Measurements from ENCODE around the gene NIPA2.

The NIPA2 gene

DNA sequence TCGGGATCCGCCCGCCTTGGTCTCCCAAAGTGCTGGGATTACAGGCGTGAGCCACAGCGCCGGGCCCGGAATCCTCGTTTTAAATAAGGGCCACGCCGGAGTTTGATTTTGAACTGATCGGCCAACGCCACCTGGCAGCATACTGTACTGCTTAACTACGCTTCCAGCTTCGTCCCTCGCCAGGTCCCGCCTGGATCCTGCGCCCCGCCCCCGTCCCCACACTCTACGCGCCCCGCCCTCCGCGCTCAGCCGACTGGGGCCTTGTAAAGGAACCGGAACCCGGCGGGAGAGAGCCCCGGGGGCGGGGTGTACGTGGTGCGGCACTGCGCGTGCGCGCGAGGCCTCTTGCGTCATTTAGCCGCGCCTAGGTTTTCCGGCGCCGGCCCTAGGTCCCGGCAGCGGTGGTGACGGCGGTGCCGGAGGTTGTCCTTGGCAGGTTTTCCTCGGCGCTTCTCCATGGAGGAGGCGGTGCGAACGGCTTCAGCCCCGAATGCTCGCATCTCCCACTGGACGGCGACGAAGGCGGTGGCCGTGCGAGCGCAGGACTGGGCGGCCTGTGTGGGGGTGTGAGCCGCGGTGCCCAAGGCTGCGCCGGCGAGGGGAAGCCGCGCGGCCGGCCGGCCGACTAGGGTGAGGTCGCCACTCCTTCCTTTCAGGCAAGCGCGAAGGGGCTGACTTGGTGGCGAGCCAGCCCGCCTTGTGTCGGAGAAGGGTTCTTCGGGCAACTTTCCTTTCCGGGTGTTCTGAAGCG is at the start of gene NIPA2:
TSS of gene NIPA2 (plus strand) at position 375 of the 751 bp plus-strand sequence. CDS start 13,066 bp downstream, outside the sequence.
- TF ChIP-seq GATA3 (IDR thresholded peaks at IDR 0.05; ENCODE audit: low read depth, low read length) (no peak), GATA2 (IDR thresholded peaks at IDR 0.05; ENCODE audit: low read depth, low read length) (no peak)

DNA sequence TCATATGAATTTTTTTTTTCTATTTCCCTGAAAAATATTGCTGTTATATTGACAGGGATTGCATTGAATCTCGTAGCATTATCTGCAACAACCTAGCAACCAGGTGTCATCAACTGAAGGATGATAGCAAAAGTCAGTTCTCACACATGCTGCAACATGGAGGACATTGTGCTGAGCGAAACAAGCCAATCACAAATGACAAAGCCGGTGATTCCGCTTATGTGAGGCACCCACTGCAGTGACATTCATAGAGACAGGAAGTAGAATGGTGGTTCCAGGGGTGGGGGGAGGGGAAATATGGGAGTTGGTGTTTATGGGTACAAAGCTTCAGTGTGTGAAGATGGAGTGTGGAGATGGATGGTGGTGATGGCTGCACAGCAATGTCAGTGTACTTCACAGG is 44.4 kb upstream of the NIPA2 start:
- TF ChIP-seq GATA3 (IDR thresholded peaks at IDR 0.05; ENCODE audit: low read depth, low read length) (no peak), GATA2 (IDR thresholded peaks at IDR 0.05; ENCODE audit: low read depth, low read length) (no peak)

DNA sequence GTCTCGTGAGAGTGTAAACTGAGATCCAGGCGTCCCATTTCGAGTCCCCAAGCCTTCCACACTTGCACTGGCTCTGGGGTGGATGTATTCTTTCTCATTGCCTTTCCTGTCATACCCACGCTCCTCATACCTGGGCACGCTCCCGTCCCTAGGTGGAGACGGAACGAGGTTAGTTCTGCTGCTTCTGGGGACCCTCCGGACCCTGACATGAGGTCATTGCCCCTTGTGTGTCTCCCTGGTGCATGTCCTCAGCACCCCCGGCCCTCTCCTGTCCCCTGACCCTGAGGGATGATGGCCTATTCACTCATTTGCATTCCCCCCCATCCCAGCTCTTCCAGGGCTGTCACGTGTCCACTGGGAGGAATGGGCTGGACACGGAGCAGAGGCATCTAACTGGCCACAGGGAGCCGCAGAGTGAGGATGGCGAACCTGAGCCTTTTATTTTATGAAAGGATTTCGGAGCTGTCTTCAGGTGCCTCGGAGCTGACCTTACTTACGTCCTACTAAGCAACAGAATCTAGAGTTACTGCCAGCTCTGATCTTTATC is 43.8 kb upstream of the NIPA2 start:
- no peak for TF ChIP-seq GATA2 (IDR thresholded peaks at IDR 0.05; ENCODE audit: low read depth, low read length)
- TF ChIP-seq GATA3 (IDR thresholded peaks at IDR 0.05; ENCODE audit: low read depth, low read length) = no peak

DNA sequence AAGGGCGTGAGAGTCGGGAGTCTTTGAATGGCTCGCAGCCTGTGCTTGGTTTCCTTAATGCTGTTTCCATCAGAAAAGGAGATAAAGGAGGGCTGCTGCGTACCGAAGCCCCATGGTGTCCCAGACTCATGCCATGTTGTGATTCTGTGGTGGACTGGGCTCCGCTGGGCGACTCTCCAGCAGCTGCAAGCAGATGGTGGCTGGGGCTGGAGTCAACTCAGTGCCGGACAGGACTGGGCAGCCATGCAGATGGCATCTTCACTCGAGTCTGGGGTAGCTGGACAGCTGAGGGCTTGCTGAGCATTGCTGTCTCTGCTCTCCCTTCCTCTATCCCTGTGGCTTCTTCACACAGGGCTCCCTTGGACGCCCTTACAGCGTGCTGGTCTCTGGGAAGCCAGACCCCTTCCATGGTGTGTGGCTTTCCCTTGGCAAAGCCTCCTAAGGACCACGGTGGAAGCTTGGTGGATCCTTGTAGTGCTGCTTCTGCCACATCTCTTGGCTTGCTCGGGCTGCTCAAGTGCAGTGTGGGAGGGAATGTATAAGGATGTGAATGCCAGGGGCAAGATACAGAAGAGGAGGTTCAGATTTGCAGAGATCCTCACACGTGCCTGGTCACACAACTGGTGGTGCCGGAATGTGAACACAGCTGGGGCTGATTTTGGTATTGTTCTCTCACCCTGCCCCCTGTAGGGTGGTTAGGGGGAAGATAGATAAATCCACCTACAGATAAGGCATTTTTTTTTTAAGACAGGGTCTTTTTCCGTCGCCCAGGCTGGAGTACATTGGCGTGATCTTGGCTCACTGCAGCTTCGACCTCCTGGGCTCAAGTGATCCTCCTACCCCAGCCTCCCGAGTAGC is 43.0 kb upstream of the NIPA2 start:
- TF ChIP-seq GATA3 (IDR thresholded peaks at IDR 0.05; ENCODE audit: low read depth, low read length) (no peak), GATA2 (IDR thresholded peaks at IDR 0.05; ENCODE audit: low read depth, low read length) (no peak)

DNA sequence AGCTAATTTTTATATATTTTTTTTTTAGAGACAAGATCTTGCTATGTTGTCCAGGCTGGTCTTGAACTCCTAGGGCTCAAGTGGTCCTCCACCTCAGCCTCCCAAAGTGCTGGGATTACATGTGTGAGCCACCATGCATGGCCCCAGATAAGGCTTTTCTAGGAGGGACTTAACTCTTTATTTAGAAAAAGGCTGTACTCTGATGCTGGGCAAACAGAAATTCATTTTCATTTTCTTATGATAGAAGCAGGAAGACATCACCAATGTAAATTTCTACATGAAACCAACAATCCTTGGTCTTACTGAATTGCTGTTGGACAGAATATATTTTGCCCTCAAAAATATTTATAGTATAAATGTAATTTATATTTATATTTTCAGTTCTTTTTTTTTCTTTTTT is 42.4 kb upstream of the NIPA2 start:
- TF ChIP-seq GATA2 (IDR thresholded peaks at IDR 0.05; ENCODE audit: low read depth, low read length) (no peak), GATA3 (IDR thresholded peaks at IDR 0.05; ENCODE audit: low read depth, low read length) (no peak)

DNA sequence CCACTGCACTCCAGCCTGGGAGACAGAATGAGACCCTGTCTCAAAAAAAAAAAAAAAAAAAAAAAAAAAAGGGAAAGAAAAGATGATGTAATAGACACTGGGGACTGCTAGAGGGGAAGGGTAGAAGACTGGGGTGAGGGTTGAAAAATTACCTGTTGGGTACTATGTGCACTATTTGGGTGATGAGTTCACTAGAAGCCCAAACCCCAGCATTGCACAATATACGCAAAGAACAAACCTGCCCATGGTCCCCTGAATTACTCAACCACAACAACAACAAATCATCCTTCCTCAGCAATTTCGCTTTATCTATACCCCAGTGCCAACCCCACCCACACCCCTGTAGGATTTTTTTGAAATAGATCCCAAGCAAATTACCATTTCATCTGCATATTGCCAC is 38.6 kb upstream of the NIPA2 start:
- TF ChIP-seq GATA3 (IDR thresholded peaks at IDR 0.05; ENCODE audit: low read depth, low read length) (no peak), GATA2 (IDR thresholded peaks at IDR 0.05; ENCODE audit: low read depth, low read length) (no peak)

DNA sequence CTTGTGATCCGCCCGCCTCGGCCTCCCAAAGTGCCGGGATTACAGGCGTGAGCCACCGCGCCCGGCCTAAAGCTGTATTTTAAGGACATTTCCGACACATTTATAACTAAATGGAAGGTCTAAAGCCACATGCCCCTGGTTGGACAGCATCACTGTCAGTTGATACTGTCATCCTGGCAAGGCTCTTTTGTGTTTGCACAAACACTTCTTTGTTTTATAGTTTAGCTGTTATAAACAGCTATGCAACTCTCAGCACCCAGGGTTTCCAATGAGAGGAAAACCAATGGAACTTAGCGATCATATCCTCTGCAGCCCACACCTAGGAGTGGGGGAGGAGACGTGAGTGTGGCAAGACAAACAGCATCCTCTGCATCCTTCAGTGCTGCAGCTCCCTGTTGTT is 32.3 kb upstream of the NIPA2 start:
- TF ChIP-seq GATA3 (IDR thresholded peaks at IDR 0.05; ENCODE audit: low read depth, low read length) (no peak), GATA2 (IDR thresholded peaks at IDR 0.05; ENCODE audit: low read depth, low read length) (no peak)

DNA sequence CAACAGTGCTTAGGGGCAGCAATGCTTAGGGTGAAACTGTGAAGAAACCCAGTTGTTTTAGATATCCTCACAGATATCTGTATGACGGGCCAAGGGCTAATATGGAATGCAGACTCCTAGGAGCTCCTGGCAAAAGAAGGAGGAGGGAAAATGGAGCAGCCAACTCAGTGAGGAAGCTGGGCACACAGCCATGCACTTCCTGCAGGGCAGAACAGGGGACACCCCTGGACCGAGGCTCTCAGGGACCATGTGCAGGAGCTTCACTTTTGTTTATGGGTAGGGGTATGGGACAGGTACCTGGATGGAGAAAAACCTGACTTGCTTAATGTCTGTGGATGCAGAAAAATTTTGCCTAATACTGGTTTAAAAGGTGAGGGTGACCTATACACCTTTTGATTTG is 31.8 kb upstream of the NIPA2 start:
- TF ChIP-seq GATA3 (IDR thresholded peaks at IDR 0.05; ENCODE audit: low read depth, low read length) (no peak), GATA2 (IDR thresholded peaks at IDR 0.05; ENCODE audit: low read depth, low read length) (no peak)

DNA sequence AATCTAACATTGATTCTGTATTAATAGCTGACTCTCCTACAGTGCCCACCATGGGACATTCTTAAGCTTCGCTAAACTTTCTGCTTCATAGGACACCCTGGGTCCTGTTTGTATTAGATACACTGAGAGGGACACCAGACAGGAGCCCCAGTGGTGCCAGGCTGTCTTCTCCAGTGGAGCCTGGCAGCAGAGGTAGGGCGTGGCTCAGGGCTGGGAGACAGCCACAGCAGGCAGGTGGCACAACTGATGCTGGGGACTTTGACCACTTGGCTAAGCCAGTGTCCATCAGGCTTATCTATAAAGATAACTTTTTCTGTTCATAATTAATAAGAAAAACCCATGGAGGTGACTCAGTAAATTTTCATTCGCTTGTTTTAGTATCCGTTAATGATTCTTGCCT is 30.2 kb upstream of the NIPA2 start:
- TF ChIP-seq GATA2 (IDR thresholded peaks at IDR 0.05; ENCODE audit: low read depth, low read length) (no peak), GATA3 (IDR thresholded peaks at IDR 0.05; ENCODE audit: low read depth, low read length) (no peak)

DNA sequence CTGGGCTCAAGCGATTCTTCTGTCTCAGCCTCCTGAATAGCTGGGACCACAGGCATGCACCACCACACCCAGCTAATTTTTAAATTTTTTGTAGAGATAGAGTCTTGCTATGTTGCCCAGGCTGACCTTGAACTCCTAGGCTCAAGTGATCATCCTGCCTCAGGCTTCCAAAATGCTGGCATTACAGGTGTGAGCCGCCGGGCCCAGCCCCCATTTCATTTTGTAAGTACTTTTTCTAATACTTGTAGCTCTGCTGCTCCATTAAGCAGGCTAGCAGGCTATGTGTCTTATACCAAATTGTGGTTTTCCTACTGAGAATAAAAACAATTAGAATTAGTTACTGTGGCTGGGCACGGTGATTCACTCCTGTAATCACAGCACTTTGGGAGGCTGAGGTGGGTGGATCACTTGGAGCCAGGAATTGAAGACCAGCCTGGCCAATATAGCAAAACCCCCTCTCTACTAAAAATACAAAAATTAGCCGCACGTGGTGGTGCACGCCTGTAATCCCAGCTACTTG is 29.6 kb upstream of the NIPA2 start:
- no peak for TF ChIP-seq GATA2 (IDR thresholded peaks at IDR 0.05; ENCODE audit: low read depth, low read length)
- no peak for TF ChIP-seq GATA3 (IDR thresholded peaks at IDR 0.05; ENCODE audit: low read depth, low read length)

DNA sequence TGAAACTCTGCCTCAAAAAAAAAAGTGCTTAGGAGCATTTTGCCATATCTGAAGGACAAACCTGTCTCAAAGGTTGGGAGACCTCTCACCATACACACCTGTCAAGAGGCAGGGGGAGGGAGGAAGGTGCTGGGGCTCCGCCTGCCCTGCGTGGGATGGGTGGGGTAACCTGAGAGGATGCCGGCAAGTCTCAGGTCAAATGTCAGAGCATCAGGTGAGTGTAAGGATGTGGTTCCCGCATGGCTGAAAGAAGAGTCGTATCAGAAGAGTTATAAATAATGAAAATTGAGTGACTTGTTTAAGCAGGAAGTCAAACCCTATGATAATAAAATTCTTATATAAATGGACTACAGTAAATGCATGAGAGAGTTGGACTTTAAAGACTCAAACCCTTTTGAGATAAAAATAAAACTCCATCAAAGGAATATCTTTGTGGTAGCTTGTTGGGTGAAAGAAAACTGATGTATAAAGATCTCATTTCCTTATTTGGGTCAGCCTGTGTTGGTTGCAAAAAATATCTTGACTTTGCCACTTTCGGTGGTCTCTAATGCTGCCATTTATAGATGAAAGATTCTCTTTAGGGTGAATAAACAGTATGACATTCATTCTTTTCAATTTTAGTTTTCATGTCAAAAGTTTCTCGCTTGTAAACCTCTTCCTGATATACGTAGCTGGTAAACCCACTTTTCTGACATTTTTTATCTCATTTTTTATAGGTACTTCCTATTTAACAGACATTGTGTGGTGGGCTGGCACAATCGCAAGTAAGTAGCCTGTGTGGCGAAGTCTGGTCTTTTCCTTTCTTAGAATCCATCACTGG is 28.2 kb upstream of the NIPA2 start:
- TF ChIP-seq GATA2 (IDR thresholded peaks at IDR 0.05; ENCODE audit: low read depth, low read length) (no peak), GATA3 (IDR thresholded peaks at IDR 0.05; ENCODE audit: low read depth, low read length) (no peak)

DNA sequence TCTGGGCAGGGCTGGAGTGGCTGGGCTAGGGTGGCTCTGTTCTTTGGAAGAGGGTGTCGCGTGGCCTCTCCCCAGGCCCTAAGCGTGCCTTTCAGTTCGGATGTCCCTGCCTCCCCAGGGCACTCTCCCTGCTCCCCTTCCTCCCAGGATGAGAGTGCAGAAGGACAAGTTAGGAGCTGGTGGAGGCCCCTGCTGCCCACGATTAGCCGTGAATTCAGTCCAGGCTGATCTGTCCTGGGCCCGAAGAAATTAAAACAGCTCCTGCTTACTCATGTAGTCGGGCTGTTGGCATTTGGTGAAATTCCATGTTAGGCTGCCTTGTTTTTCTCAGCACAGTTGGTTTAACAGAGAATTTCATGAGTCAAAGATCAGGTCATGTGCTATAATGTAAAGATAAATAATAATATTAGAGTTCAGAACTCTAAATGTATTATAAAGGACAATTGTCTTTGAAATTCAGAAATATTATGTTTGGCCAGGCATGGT is 27.6 kb upstream of the NIPA2 start:
- TF ChIP-seq GATA2 (IDR thresholded peaks at IDR 0.05; ENCODE audit: low read depth, low read length) = no peak
- TF ChIP-seq GATA3 (IDR thresholded peaks at IDR 0.05; ENCODE audit: low read depth, low read length) = no peak

DNA sequence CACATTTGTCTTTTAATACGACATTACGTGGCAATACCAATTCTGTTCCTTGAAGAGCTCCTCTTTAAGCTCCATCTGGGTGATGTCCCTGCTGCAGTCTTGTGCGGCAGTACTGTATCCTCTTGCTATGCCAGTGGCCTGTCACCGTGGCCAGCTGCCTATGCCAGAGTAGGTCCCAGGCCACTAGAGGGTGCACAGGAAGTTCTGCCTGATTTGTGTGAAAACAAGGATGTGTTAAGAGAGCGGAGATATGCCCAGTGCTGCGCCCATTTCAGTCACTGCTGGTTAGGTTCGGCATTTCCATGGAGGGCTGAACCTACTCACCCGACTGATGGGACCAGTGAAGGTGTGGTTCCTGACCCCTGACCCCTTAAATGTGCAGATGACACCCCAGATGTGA is 26.8 kb upstream of the NIPA2 start:
- TF ChIP-seq GATA3 (IDR thresholded peaks at IDR 0.05; ENCODE audit: low read depth, low read length) = no peak
- TF ChIP-seq GATA2 (IDR thresholded peaks at IDR 0.05; ENCODE audit: low read depth, low read length) = no peak

Data from SH-SY5Y (cell line).